Activated naive CD4-positive, alpha-beta T cell treated with anti-CD3 and anti-CD28 coated beads for 36 hours (primary cell): ENCODE data around the gene ISYNA1. TPM values are rescaled to one million over a fixed set of nuclear protein-coding genes. Genes with fewer than 3 reads are reported as not detected.

Experiments used
- CTCF ChIA-PET: fragments of 350-600 bp; sonication (Branson Sonifier 250); formaldehyde crosslinking; loops from one replicate; lab custom pipeline; 2021; ENCODE audit warnings: antibody characterized with exemption; lab: Charles Lee
- DNase-seq: peaks from one replicate; pipeline ENCODE4 v3.0.0-alpha.2; 2020
- H3K27ac Mint-ChIP-seq: one replicate; pipeline ENCODE4 v1.8.0; 2021; ENCODE audit warnings: mild to moderate bottlenecking, mixed read lengths
- H3K27me3 Mint-ChIP-seq: one replicate; pipeline ENCODE4 v1.8.0; 2021; ENCODE audit warnings: low read depth, mixed read lengths
- H3K36me3 Mint-ChIP-seq: one replicate; pipeline ENCODE4 v1.8.0; 2021; ENCODE audit warnings: low read depth, mixed read lengths
- H3K4me1 Mint-ChIP-seq: one replicate; pipeline ENCODE4 v1.8.0; 2021; ENCODE audit warnings: low read depth, mixed read lengths
- H3K4me3 Mint-ChIP-seq: one replicate; pipeline ENCODE4 v1.8.0; 2021; ENCODE audit warnings: mild to moderate bottlenecking, moderate library complexity, mixed read lengths
- H3K9me3 Mint-ChIP-seq: one replicate; pipeline ENCODE4 v1.8.0; 2021; ENCODE audit warnings: mixed read lengths
- intact Hi-C: fragments of 100-400 bp; cut with micrococcal nuclease; formaldehyde crosslinking; loops from one replicate; pipeline ENCODE4 v1.15.1; 2023
- total RNA-seq, 2 experiments: library from RNA; stranded (reverse); gene quantifications; one replicate each; pipeline ENCODE4 v1.2.3, GENCODE V29; 2021

The ISYNA1 gene
- total RNA-seq, 2 experiments from 2014 or later = 12.3 to 14.3 TPM

DNA sequence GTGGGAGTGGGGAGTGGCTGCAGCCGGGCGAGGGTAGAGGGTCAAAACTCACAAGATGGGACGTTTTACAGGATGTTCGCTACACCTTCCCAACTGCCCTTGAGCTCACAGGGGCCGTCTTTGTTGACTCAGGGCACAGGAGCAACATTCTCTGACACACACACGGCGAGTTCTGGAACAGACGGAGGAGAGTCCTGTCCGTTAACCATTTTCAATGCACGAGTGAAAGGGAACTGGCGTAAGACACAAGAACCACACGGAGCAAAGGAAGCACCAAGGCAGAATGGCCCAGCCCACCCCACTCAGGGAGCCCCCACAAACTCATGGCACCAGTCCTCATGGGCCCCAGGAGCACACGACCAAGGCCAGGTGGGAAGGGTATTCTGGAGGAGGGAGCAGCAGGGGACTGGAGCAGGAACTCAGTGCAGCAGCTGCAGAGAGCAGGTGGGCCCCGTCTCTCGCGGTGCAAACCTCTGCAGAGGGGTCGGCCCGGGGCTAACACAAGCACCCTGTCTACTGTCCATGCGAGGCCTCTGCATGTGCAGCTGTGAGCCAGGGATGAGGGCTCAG is 37.9 kb upstream of the ISYNA1 start:
- CTCF ChIA-PET = no interaction called here
- H3K9me3 Mint-ChIP-seq = no peaks in the 10 kb centered on the region
- H3K27me3 Mint-ChIP-seq = no peaks in the 10 kb centered on the region
- peaks cover 50% of the 10 kb centered on the region for H3K4me1 Mint-ChIP-seq
- no peak overlapping the region for H3K4me3 Mint-ChIP-seq
- peaks cover 2% of the 10 kb centered on the region for H3K36me3 Mint-ChIP-seq
- no peak overlapping the region for H3K27ac Mint-ChIP-seq
- intact Hi-C loops = loop anchor here (5.0 kb wide), 2 partner anchors 96 to 441 kb away; partner anchors contain the start of genes COPE, DDX49 and UBA52
- DNase-seq = no peak

- CTCF ChIA-PET = interaction anchor here (0.6 kb wide), 1 partner anchor 10 kb away, joined by 3 read pairs; no protein-coding TSS in a partner anchor
- intact Hi-C loops = loop anchor here (5.0 kb wide), 2 partner anchors 97 to 442 kb away; partner anchors contain the start of genes COPE, DDX49 and UBA52
- DNase-seq = no peak
- Mint-ChIP-seq H3K4me1 (peaks cover 43% of the 10 kb centered on the region), H3K27ac (peak overlapping the region; percentile 39), H3K36me3 (peaks cover 2% of the 10 kb centered on the region), H3K4me3 (no peak overlapping the region), H3K9me3 (no peaks in the 10 kb centered on the region), H3K27me3 (no peaks in the 10 kb centered on the region)
These were observed 37.1 kb upstream of the ISYNA1 start for GRCh38 chr19:18475004-18475453.

DNA sequence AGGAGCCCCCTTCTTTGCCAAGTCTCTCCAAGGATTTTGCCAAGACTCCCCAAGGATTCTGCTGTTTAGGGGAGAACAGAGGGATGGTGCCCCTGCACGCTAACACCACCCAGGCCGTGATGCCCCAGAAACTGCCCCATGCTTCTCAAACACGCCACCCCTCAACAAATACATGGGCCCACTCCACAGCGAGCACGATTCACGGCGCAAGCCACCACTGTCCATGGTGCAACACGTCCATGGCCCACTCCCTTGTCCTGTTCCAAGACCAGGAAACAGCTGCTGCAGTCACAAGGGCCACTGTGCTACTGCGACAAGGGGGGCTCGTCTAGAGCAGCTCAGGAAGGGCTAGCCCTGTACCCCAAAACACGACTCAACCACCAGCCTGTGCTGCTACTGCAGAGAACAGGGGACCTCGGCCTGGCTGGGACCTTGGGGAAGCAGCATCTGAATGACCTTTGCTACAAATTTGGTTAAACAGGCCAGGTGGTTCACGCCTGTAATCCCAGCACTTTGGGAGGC is 36.5 kb upstream of the ISYNA1 start:
- no peaks in the 10 kb centered on the region for H3K9me3 Mint-ChIP-seq
- H3K27ac Mint-ChIP-seq = no peak overlapping the region
- intact Hi-C loops = loop anchor here (5.0 kb wide), 2 partner anchors 203 to 373 kb away; no protein-coding TSS in a partner anchor
- H3K4me3 Mint-ChIP-seq = no peak overlapping the region
- H3K36me3 Mint-ChIP-seq = peaks cover 2% of the 10 kb centered on the region
- CTCF ChIA-PET = interaction anchor here (0.6 kb wide), 1 partner anchor 11 kb away, joined by 3 read pairs; no protein-coding TSS in a partner anchor
- H3K4me1 Mint-ChIP-seq = peaks cover 37% of the 10 kb centered on the region
- DNase-seq = no peak
- no peaks in the 10 kb centered on the region for H3K27me3 Mint-ChIP-seq

DNA sequence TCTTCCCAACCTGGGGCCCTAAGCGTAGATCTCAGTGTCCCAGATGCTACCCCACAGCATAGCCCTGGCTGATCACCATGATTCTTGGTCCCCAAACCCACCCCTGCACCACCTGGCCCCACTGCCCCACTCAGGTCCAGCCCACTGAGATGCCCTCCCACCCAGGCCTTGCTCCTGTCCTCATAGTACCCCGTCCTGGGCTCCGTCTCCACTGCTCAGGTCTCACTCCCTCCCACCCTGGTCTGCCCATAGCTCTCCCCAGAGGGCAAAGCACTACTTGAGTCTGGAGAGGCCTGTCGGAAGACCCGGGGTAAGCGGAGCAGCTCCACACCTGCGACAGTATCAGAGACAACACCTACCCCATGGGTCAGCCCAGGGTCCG is 35.8 kb upstream of the ISYNA1 start:
- peaks cover 30% of the 10 kb centered on the region for H3K4me1 Mint-ChIP-seq
- CTCF ChIA-PET = interaction anchor here (0.5 to 1.0 kb wide), 2 partner anchors 10 to 11 kb away, joined by 3 to 7 read pairs; no protein-coding TSS in a partner anchor
- no peaks in the 10 kb centered on the region for H3K36me3 Mint-ChIP-seq
- no peaks in the 10 kb centered on the region for H3K9me3 Mint-ChIP-seq
- H3K27me3 Mint-ChIP-seq = no peaks in the 10 kb centered on the region
- H3K4me3 Mint-ChIP-seq = no peak overlapping the region
- no peak for DNase-seq
- intact Hi-C loops = loop anchor here (5.0 kb wide), 2 partner anchors 204 to 374 kb away; no protein-coding TSS in a partner anchor
- H3K27ac Mint-ChIP-seq = no peak overlapping the region

- DNase-seq = no peak
- Mint-ChIP-seq H3K4me3 (no peak overlapping the region), H3K27me3 (no peaks in the 10 kb centered on the region), H3K27ac (no peak overlapping the region), H3K36me3 (no peaks in the 10 kb centered on the region), H3K9me3 (no peaks in the 10 kb centered on the region), H3K4me1 (peaks cover 25% of the 10 kb centered on the region)
- CTCF ChIA-PET = interaction anchor here (0.5 to 1.0 kb wide), 2 partner anchors 9 to 11 kb away, joined by 3 to 7 read pairs; no protein-coding TSS in a partner anchor
- intact Hi-C loops = loop anchor here (5.0 kb wide), 2 partner anchors 204 to 374 kb away; no protein-coding TSS in a partner anchor
These were observed 35.2 kb upstream of the ISYNA1 start for GRCh38 chr19:18473003-18473705.

- no peak overlapping the region for H3K27ac Mint-ChIP-seq
- no peak overlapping the region for H3K4me3 Mint-ChIP-seq
- intact Hi-C loops = loop anchor here (2.0 to 5.0 kb wide), 4 partner anchors 50 to 377 kb away; partner anchors contain the start of gene REX1BD
- peaks cover 12% of the 10 kb centered on the region for H3K4me1 Mint-ChIP-seq
- H3K36me3 Mint-ChIP-seq = no peaks in the 10 kb centered on the region
- CTCF ChIA-PET = interaction anchor here (0.6 to 3.7 kb wide), 8 partner anchors 10 to 390 kb away, joined by 3 to 15 read pairs (median 4); partner anchors contain the start of gene ELL
- H3K9me3 Mint-ChIP-seq = no peaks in the 10 kb centered on the region
- no peak for DNase-seq
- H3K27me3 Mint-ChIP-seq = no peaks in the 10 kb centered on the region
These were observed 32.9 kb upstream of the ISYNA1 start for GRCh38 chr19:18470787-18471186.

DNA sequence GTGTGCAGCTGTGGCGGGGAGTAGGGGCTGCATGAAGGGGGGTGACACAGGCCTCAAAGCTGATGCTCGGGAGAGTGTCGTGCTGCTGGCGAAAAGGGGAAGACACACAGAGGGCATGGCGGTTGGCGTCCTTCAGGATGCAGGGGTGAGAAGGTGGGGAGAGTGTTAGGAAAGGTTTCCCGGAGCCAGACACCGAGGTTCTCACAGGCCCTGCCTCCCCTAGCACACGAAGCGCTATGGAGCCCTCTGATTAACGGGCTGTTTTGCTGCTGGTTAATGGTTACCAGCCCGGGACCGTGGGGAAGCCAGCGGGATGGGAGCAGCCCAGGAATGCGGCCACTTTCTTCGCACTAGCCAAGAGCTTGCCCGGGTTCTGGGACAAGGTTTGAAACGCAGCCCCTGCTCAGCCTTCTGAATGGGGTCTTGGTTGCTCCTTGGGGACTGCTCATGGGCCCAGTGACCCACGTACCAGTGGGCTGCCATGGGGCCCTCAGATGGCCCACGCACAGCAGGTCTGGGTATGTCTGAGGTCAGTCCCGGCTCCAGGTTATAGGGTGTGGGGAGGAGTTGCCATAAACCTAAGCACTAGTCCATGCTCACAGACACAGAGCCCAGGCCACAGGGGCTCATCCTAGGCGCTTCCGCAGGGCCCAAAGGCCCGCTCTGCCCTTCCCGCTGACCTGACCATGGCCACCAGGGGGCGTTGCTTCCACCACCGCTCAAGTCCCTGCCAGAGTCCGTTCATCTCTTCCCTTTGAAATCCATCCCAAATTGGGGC is 31.3 kb upstream of the ISYNA1 start:
- Mint-ChIP-seq H3K4me1 (peaks cover 2% of the 10 kb centered on the region), H3K4me3 (no peak overlapping the region)
- CTCF ChIA-PET = interaction anchor here (0.6 to 3.7 kb wide), 10 partner anchors 8 to 381 kb away, joined by 3 to 15 read pairs (median 4); partner anchors contain the start of genes ELL and REX1BD

DNA sequence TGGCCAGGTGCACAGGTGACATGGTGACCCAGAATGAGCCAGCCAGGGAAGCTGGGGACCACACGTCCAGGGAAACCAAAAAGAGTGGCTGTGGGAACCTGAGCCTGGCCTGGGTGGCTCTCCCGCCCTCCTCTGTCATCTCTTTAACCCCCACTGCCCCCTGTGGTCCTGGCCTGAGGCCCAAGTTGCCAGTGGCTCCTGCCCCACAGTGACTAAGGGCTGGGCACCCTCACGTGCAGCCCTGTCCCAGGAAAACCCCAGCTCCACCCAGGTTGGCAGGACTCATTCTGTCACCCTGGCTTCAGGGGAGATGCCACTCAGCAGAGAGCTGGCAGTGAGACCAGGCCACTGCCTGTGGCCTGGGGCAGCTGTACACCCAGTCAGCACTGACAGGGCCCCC is 30.6 kb upstream of the ISYNA1 start:
- CTCF ChIA-PET = interaction anchor here (0.8 to 3.7 kb wide), 4 partner anchors 10 to 382 kb away, joined by 3 to 15 read pairs (median 4); partner anchors contain the start of gene ELL
- Mint-ChIP-seq H3K36me3 (peaks cover 7% of the 10 kb centered on the region), H3K27me3 (no peaks in the 10 kb centered on the region), H3K27ac (no peak overlapping the region), H3K4me1 (peaks cover 2% of the 10 kb centered on the region), H3K9me3 (no peaks in the 10 kb centered on the region), H3K4me3 (no peak overlapping the region)
- intact Hi-C loops = no loop called here
- no peak for DNase-seq

More for the DNA sequence above, 31.3 kb upstream of the ISYNA1 start:
- H3K36me3 Mint-ChIP-seq = peaks cover 7% of the 10 kb centered on the region
- H3K27me3 Mint-ChIP-seq = no peaks in the 10 kb centered on the region
- H3K27ac Mint-ChIP-seq = no peak overlapping the region
- no peaks in the 10 kb centered on the region for H3K9me3 Mint-ChIP-seq
- DNase-seq = peak; percentile 72
- intact Hi-C loops = no loop called here

DNA sequence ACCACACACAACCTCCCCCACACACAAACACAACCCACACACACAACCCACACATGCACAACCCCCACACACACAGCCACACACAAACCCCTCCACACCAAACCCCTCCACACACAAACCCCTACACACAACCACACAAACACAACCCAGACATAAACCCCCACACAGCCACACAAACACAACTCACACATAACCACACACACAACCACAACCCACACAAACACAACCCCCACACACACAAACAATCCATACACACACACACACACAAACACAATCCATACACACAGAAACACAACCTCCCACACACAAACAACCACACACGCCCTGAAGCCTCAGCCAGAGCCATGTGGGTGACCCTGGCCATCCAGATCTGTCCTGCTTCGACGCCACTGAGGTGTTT is 30.0 kb upstream of the ISYNA1 start:
- intact Hi-C loops = no loop called here
- Mint-ChIP-seq H3K36me3 (peaks cover 7% of the 10 kb centered on the region), H3K27ac (no peak overlapping the region), H3K9me3 (no peaks in the 10 kb centered on the region), H3K4me3 (no peak overlapping the region), H3K4me1 (peaks cover 2% of the 10 kb centered on the region), H3K27me3 (no peaks in the 10 kb centered on the region)
- DNase-seq = no peak
- CTCF ChIA-PET = interaction anchor here (0.8 to 3.7 kb wide), 3 partner anchors 10 to 52 kb away, joined by 3 to 15 read pairs (median 4); partner anchors contain the start of gene ELL

- H3K4me3 Mint-ChIP-seq = no peak overlapping the region
- no peak overlapping the region for H3K27ac Mint-ChIP-seq
- no peaks in the 10 kb centered on the region for H3K27me3 Mint-ChIP-seq
- peaks cover 7% of the 10 kb centered on the region for H3K36me3 Mint-ChIP-seq
- peaks cover 2% of the 10 kb centered on the region for H3K4me1 Mint-ChIP-seq
- H3K9me3 Mint-ChIP-seq = no peaks in the 10 kb centered on the region
- CTCF ChIA-PET = interaction anchor here (0.7 to 8.8 kb wide), 2 partner anchors 16 to 300 kb away, joined by 3 to 60 read pairs; no protein-coding TSS in a partner anchor
- intact Hi-C loops = no loop called here
- no peak for DNase-seq
These were observed 28.4 kb upstream of the ISYNA1 start for GRCh38 chr19:18466354-18466753.

- no peak for DNase-seq
- H3K36me3 Mint-ChIP-seq = peaks cover 7% of the 10 kb centered on the region
- CTCF ChIA-PET = interaction anchor here (8.8 kb wide), 1 partner anchor 15 kb away, joined by 60 read pairs; no protein-coding TSS in a partner anchor
- intact Hi-C loops = no loop called here
- H3K27me3 Mint-ChIP-seq = no peaks in the 10 kb centered on the region
- peaks cover 2% of the 10 kb centered on the region for H3K4me1 Mint-ChIP-seq
- H3K27ac Mint-ChIP-seq = no peak overlapping the region
- H3K4me3 Mint-ChIP-seq = no peak overlapping the region
- H3K9me3 Mint-ChIP-seq = no peaks in the 10 kb centered on the region
These were observed 28.0 kb upstream of the ISYNA1 start for GRCh38 chr19:18465964-18466339.
